ENCODE measurements around the gene EFNA2.

Gene EFNA2

DNA sequence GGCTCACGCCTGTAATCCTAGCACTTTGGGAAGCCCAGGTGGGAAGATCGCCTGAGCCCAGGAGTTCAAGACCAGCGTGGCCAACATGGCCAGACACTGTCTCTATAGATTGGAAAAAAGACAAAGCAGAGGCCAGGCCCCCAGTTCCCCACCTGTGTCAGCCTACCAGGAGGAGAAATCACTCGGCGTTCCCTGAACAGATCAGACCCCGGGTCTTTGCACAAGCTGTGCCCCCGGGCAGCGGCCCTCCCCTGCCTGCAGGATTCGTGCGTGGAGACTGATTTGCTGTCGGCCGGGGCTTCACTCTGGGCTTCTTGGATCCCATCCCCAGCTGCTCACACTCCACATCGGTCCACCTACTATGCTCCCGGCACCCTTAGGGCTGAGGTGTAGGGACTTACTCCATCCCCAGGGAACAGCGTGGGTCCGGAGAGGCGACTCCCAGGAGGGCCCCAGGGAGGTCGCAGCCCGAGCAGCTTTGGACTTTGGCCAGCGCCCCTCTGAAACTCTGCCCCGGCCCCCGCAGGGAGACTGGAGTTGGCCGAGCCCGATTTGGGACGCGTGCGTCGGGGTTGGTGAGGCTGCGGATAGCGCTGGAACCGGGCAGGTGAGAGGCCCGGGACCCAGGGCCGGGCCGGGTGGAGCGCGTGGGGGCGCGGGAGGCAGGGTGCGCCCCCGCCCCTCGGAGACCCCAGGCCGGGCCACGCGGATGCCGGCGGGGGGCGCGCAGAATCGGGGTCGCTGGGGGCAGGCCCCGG is 515 bp upstream of the EFNA2 start:
- no peak for DNase-seq

DNA sequence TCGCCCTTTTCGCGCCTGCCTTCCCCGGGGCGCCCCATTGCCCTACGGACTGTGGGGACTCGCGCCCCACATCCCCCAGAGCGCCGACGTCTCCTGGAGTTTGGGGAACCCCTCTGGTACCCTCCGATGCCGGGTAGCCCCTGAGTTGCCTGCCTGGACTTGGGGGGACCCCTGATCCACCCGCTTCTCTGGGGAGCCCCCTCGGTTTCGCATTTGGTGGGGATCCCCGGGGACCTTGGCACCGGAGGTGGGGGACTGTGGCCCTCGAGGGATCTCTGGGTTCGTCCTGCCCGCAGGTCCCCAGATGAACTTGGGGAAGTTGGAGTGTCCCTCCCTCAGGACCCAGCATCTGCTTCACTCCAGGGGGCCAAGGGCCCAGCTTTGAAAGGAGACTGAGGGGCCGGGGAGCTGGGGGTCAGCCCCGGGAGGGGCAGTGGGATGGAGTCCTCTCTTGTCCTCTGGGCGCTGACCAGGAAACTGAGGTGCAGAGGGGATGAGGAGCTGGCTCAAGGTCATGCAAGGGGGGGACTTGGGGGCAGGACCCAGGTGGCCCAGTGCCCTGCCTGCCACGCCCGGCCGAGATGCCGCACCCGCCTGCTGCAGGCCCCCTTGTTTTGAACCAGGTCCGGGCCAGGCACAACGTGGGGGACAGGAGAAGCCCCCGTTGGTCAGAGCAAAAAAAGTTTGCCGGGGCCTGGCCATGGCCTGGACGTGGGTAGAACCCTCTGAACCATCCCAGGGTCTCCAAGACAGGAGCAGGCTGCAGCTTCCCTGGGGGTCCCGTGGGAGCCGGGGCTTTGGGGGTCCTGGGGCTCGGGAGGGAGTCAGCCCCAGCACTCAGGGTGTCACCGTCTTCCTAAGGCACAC is 1.0 kb downstream of the EFNA2 start:
- DNase-seq = no peak

DNA sequence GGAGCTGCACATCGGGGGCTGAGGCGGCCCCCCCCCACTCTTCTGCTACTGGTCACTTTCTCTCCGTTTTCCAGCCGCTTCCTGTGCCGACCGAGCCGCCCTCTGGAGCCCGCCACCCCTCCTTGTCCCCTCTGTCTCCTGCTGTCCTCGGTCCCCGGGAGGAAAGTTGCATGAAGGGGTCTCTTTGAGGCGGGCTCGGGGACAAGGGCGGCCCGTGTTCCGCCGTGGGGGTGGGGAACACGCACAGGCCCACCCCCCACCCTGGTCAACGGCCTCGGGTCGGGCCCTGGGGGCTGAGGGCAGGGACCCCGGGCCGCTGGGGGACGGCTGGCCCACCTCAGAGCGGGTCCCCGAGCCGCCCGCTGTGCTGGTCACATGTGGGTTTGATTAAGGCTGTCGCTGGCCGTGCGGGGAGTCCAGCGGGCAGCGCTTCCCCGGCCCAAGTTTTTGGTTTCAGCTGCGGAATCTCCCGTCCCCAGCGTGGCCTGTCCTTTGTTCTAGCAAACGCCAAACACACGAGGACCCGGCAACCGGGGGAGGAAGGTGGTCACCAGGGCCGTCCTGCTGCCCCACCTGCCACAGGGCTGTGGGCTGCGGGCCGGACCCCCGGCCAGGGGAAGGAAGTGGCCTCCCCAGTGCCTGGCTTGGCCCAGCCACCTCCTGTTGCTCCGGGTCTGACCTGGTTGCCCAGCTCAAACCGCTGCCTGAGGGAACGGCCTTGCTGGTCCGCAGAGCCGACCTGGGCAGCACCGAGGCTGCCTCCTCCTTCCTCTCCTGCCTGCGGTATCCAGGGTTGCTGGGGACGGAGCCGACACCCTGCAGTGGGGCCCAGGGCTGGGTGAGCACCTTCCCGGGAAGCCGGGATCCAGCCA is 1.9 kb downstream of the EFNA2 start:
- DNase-seq = no peak

DNA sequence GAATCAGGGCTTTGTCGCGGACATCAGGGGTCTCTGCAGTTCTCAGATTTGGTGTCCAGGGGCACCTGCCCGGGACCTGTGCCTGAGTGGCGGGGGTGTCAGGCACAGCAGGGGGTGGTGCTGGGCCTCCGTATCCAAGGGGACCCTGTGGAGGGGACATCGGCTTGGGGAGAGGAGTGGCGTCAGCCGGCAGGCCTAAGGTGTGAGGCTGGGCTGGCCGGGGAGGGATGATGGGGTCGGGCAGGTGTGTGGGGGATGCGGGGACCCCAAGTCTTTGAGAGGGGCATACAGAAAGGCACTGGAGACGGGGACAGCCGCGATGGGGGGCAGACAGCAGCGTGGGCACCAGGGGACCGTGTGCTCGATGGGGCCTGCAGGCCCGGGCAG is 2.5 kb downstream of the EFNA2 start:
- DNase-seq = no peak

DNA sequence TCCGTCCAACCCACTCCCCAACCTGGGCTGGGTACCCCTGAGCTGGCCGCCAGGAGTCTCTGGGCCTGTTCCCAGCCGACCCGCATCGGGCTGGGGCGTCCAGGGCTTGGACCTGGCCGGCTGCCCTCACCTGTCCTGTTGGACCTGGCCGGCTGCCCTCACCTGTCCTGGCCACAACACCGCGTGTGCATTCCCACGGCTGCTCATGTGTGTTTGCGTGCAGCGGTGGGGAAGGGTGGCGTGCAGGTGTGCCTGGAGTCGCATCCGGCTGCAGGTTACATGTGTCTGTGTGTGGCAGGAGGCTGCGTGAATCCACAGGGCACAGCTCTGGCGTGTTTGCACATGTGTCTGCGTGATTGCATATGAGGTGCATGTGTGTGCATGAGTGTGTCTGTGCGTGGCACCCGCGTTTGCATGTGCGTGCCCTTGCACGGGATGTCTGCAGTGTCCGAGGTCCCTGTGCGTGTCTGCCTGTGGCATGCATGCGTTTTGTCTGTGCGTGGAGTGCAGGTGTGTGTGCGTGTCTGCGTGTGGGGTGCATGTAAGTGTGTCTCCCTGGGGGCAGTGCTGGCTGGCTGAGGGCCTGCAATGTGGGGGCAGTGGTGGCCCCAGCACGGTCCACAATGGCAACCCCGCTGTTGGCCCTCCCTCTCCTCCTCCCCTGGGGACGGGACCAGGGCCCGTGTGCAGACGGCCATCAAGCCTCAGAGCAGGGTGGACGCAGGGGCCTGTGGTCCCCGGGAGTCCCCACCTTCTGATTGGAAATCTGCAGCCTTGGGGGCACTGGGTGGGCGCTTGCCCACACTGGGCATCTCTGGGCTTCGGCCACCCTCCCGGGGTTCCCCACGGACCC is 3.4 kb downstream of the EFNA2 start:
- no peak for DNase-seq

DNA sequence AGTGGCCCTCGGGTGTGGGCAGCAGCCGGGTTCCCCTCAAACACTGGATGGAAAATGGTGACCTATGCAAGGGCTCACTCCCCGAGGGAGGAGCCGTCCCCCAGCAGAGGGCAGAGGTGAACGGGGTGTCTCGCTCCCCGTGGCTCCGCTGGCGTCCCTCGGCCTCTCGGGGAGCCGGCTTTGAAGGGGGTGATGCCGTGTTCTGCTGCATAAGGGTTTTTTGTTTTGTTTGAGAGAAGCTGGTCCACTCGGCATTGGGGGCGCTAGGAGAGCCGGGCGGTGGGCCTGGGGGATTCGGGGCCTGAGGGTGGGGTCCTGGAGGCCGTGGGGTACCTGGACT is 4.0 kb downstream of the EFNA2 start:
- DNase-seq = no peak

DNA sequence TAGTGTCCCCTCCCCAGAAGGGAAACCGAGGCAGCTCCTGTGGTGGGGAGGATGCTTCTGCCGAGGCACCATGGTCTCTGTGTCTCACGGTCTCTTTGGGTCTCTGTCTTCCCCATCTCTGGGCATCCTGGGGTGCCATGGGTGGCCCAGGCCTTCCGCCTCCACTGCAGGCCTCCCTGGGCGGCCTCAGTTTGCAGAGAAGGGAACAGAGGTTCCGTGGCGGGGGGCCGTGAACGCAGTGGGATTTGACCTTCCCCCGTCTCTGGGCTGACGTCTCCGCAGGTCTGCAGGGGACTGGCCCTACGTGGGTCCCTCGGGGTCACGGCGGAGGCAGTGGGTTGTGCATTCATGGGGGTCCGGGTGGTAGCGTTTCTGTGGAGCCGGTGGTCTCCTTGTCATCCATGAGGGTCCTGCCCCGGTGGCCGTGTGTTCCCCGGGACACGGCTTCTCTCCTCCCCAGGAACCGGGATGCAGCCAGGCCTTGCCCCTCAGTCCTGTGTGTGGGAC is 4.6 kb downstream of the EFNA2 start:
- no peak for DNase-seq

DNA sequence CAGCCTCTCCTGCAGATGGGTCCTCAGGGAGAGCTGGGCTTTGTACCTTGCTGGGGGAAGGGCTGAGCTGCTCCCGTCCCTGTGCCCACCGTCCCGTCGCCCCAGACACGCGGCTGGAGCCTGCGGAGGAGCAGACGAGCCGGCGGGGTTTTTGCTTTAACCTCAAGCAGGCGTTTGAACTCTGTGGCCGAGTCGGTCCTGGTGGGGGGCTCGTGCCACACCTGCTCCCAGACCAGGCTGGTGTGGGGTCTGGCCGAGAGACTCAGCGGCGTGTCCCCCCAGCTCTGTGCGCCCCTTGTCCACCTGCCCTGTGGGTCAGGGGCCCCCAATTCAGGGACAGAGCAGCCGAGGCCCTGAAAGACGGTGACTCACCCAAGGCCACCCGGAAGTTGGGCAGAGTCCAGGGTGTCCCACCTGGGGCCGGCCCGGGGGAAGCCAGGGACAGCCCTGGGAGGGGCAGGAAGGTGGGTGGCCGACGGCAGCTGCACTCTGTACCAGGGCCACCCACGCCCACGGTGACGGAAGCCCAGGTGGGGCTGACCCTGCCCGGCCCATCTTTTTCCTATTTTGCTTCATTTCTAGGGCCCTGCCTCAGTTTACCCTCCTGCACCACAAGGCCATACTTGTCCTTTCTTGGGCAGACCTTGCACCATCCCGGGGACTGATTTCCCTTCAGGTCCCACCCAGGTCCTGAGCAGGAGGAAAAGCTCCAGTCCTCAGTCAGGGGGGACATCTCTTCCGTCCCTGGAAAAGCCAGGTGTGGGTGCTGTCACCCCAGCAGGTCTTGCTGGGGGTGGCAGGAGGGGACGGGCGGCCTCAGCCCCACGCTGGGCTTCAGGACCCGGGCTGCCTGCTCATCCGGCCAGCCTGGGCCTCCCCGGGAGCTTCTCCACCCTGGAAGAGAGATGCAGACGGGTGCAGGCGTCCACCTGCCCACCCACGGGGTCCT is 5.3 kb downstream of the EFNA2 start:
- DNase-seq = no peak

DNA sequence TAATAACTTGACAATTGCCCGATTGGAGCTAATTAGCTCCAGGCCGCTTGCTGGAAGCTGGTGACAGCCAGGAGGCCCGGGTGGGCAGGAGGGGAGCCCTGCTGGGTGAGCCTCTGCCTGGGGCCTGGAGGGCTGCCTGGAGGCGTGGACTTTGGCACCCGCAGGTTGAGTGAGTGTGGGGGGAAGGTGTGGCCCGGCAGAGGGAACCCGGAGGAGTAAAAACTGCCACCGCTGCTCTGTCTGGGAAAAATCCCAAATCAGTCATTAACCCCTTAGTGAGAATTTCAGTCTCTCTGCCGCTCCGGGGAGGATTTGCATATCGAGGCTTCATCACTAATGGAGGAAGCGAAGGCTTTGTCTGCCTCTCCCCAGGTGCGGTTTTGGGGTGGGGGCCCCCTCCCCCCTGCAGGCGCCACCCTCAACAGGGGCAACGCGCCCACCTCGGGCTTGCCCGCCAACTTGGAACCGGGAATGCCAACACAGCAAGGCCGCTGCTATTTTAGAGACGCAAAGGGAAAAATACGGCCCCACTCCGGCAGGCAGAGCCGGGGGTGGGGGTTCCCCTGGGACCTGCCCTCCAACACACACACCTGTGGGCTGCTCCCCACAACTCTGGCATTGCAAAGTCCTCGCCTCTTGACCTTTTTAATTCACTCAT is 6.2 kb downstream of the EFNA2 start:
- DNase-seq = no peak

DNA sequence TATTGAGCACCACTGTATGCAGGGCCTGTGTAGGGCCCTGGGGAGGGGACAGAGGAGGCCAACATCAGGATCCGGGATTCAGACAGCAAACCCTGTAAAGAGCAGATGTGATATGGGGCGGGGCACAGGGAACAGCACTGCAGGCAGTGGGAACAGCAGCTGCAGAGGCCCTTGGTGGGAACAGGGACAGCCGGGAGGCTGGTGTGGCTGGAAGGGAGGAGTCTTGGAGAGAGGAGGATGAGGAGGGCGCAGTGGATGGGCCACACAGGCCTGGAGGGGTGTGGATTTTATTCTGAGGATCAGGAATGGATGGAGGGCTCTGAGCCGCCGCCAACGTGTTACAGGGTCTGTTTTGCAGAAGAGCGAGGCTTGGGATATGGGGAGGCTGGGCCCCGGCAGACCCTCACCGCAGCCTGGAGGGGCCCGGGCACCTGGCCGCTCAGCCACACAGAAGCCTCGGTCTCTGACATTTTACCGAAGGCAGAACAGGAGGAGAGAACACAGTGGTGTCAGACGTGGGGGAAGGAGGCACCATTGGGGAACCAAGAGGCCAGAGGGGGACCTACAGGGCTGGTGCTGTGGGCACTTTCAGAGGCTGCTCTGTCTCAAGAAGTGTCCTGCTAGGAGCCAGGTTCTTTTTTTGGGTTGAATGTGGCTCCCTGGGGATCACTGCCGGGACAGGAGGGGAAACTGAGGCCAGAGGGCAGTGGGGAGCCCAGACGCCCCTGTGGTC is 6.9 kb downstream of the EFNA2 start:
- DNase-seq = no peak

DNA sequence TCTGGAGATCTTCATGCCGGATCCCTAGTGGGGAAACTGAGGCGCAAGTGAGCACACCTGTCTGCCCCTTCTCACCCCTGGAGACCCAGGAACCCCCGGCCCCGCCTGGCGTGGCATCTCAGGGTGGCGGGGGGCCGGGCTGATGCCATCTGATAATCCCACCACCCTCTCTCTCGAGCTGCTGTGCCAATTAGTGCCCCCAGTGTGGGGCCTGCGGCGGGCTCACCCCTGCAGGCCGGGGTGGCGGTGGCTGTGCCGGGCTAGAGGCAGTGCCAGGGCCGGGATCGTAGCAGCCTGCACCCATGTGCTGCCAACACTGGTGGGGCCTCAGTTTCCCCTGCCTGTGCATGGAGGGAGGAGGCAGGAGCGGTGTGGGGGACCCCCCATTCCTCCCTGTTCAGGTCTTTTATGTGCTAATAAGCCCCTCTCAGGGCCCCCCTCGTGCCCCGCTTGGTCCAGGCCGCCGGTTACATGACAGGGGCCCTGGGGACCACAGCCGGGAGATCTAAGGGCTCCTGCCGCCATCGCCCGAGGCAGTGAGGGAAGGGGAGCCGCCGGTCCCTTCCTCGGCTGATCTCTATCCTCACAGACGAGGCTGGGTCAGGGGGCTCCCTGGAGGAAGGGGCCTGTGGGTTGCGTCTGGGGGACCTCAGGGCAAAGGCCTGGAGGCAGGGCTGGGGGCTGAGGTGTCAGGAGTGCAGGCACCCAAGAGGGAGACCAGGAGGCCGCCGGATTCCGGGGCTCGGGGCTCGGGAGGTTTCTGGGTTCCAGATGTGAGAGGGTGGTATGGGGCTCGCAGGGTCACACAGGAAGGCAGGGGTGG is 8.3 kb downstream of the EFNA2 start:
- DNase-seq = no peak

DNA sequence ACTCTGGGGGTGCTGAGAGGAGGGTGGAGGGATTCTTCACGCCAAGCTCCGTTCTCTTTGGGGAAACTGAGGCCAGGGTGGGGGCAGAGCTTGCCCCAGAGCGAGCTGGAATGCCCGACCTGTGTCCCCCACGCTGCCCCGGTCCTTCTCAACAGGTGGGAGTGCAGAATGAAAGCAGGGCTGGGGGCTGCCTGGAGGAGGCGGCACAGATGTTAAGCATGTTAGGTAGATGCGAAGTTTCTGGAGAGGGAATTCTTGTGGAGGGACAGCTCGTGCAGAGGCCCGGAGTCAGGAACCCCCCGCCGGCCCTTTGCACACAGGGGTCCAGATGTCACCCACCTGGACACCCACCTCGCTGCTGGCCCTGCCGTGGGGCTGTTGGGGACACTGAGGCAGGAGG is 9.0 kb downstream of the EFNA2 start:
- no peak for DNase-seq

DNA sequence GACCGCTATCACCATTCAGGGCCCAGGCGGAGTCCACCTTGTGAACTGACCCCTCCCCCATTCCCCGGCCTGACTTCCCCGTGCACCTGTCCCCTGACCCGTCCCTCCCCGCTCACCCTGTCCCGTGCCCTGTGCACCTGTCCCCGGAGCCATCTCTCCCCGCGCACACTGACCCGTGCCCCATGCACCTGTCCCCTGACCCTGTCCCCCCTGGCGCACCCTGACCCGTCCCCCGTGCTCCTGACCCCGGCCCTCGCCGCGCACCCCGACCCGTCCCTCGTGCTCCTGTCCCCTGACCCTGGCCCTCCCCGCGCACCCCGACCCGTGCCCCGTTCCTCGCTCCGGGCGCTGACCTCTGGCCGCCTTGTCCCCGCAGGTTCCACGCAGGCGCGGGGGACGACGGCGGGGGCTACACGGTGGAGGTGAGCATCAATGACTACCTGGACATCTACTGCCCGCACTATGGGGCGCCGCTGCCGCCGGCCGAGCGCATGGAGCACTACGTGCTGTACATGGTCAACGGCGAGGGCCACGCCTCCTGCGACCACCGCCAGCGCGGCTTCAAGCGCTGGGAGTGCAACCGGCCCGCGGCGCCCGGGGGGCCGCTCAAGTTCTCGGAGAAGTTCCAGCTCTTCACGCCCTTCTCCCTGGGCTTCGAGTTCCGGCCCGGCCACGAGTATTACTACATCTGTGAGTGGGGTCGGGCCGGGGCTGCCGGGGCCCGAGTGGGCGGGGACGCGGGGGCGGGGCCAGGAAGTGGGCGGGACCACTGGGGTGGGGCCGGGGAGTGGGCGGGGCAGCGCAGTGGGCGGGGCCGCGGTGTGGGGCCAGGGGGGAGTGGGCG is 9.7 kb downstream of the EFNA2 start:
- no peak for DNase-seq

DNA sequence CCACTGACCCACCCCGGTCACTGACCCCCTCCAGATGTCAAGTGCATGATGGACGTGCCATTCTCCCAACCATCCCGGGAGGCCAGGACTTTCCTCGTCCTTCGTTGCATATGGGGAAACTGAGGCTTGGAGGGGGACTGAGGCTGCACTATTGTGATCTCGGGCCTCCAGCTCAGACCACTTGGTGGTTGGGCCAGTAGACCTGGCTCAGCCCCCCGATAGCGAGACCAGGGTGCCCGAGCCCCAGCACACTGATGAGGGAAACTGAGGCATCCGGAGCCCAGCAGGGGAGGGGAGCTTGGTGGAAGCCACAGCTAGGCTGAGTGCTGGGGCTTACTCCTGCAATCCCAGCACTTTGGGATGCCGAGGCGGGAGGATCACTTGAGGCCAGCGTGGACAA is 10.4 kb downstream of the EFNA2 start:
- DNase-seq = no peak

DNA sequence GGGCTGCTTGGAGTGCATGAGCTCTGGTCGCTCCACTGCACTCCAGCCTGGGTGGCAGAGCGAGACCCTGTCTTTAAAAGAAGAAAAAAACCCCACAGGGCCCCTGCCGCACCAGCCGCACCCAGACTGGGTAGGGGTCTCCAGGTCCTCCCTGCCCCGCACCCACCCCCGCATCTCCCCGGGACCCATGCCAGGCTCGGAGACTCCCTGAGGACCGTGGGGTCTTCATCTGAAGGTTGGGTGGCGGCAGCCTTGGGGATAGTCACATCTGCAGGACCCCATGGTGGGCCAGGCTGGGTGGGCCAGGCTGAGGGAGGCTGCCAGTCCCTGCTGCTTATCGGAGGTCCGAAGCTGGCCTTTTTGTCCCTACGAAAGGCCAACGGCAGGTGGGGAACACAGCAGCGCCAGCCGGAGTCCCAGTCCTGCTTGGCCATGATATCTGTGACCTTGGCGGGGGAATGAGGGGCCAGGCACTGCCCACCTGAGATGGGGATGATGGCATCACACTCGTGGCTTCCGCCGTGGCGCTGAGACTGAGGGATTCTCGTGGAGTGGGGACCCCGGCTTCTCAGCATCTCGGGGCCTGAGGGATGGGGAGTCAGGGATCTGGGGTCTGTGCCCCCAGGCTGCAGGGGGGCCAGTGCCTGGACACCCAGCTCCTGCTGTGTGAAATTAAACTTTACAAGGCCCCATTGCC is 11.1 kb downstream of the EFNA2 start:
- no peak for DNase-seq

DNA sequence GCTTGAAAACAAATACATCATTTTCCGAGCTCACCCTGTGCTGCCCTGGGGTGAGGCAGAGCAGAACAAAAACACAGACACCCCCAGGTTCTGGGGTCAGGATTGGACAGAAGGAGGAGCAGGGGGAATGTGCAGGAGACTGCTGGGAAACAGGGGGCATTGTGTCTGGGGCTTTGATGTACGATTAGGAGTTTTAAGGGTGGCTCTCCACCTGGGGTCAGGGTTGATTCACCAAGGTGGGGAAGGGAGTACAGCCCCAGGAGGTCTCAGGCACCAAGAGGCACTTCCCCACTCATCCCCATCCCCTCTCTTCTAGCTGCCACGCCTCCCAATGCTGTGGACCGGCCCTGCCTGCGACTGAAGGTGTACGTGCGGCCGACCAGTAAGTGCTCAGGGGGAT is 12.6 kb downstream of the EFNA2 start:
- DNase-seq = no peak

DNA sequence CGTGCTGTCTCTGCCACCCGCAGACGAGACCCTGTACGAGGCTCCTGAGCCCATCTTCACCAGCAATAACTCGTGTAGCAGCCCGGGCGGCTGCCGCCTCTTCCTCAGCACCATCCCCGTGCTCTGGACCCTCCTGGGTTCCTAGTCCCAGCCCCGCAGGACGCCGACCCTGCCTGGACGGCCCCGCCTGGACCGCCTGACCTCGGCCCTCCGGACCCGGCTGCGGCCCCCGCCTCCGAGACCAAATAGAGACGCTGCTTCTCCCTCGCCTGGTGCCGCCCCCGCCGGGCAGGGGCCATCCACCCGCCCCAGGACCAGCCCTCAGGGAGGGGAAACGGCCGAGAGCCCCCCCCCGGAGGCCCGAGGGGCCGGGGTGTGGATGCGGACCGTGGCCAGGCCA is 14.1 kb downstream of the EFNA2 start:
- DNase-seq = no peak
